Left ventricle myocardium inferior (tissue), 1 donor: ENCODE data around the gene FTCDNL1. TPM values are rescaled to one million over a fixed set of nuclear protein-coding genes. Genes with fewer than 3 reads are reported as not detected.

ENCODE experiments used
- DNase-seq: peaks from one replicate; pipeline ENCODE4 v3.0.0-alpha.2; 2020
- H3K27ac ChIP-seq: fragments of 200-600 bp; replicated peaks from 2 replicates; pipeline ENCODE4 v1.8.0; 2021
- H3K27me3 ChIP-seq: fragments of 200-600 bp; 2 replicates; pipeline ENCODE4 v1.8.0; 2021; ENCODE audit warnings: low read depth
- H3K36me3 ChIP-seq: fragments of 200-600 bp; 2 replicates; pipeline ENCODE4 v1.8.0; 2021
- H3K4me1 ChIP-seq: fragments of 200-600 bp; 2 replicates; pipeline ENCODE4 v1.8.0; 2021
- H3K4me3 ChIP-seq: fragments of 200-600 bp; 2 replicates; pipeline ENCODE4 v1.8.0; 2021; ENCODE audit warnings: mild to moderate bottlenecking, moderate library complexity
- H3K9me3 ChIP-seq: fragments of 200-600 bp; replicated peaks from 2 replicates; pipeline ENCODE4 v1.8.0; 2021
- CTCF ChIP-seq: fragments of 200-600 bp; IDR thresholded peaks from 2 replicates; pipeline ENCODE4 v1.8.0; 2021; ENCODE audit warnings: antibody characterized with exemption, mild to moderate bottlenecking, borderline replicate concordance
- intact Hi-C: fragments of 100-400 bp; cut with micrococcal nuclease; formaldehyde crosslinking; loops from one replicate; pipeline ENCODE4 v1.11.0; 2022
- total RNA-seq: library from RNA; stranded (reverse); fragmentation: NEBNext Ultra II Directional; extraction: Animal tissue kit (Norgen Biotek cat#: 25700); gene quantifications from one replicate; pipeline ENCODE4 v1.2.1, GENCODE V29; 2021
- donor health status: DM: no; HTN: yes; CAD: no; lungs with severe emphysema.

The FTCDNL1 gene
- total RNA-seq, 1 donor from 2014 or later, result 2.7 TPM

GRCh38 chr2:199875400-199875799 is 24.4 kb upstream of the FTCDNL1 start:
- no peak for TF ChIP-seq CTCF
- intact Hi-C loops, result no loop called here
- DNase-seq, result no peak
- H3K36me3 ChIP-seq, result no peaks in the 10 kb centered on the region
- H3K4me3 ChIP-seq, result no peak overlapping the region
- H3K9me3 ChIP-seq, result peaks cover 32% of the 10 kb centered on the region
- no peak overlapping the region for H3K27ac ChIP-seq
- peaks cover under 1% of the 10 kb centered on the region for H3K27me3 ChIP-seq
- H3K4me1 ChIP-seq, result no peaks in the 10 kb centered on the region

- intact Hi-C loops, result no loop called here
Measured at GRCh38 chr2:199874209-199874608, 23.2 kb upstream of the FTCDNL1 start.

GRCh38 chr2:199870581-199870980 is 19.6 kb upstream of the FTCDNL1 start:
- Histone ChIP-seq H3K4me3 (no peak overlapping the region), H3K27me3 (no peaks in the 10 kb centered on the region), H3K4me1 (no peaks in the 10 kb centered on the region), H3K27ac (no peak overlapping the region), H3K9me3 (peaks cover 17% of the 10 kb centered on the region), H3K36me3 (no peaks in the 10 kb centered on the region)
- no peak for DNase-seq
- intact Hi-C loops, result no loop called here
- no peak for TF ChIP-seq CTCF

More at GRCh38 chr2:199874209-199874608, 23.2 kb upstream of the FTCDNL1 start:
- Histone ChIP-seq H3K36me3 (no peaks in the 10 kb centered on the region), H3K4me3 (no peak overlapping the region), H3K9me3 (peaks cover 31% of the 10 kb centered on the region), H3K27me3 (no peaks in the 10 kb centered on the region), H3K4me1 (no peaks in the 10 kb centered on the region), H3K27ac (no peak overlapping the region)
- TF ChIP-seq CTCF, result no peak
- no peak for DNase-seq

- Histone ChIP-seq H3K36me3 (no peaks in the 10 kb centered on the region), H3K4me1 (no peaks in the 10 kb centered on the region), H3K9me3 (peaks cover 8% of the 10 kb centered on the region), H3K4me3 (no peak overlapping the region), H3K27ac (no peak overlapping the region), H3K27me3 (no peaks in the 10 kb centered on the region)
- no peak for TF ChIP-seq CTCF
- intact Hi-C loops, result no loop called here
- DNase-seq, result no peak
Measured at GRCh38 chr2:199869653-199870052, 18.7 kb upstream of the FTCDNL1 start.

- H3K4me1 ChIP-seq, result no peaks in the 10 kb centered on the region
- no peak for TF ChIP-seq CTCF
- intact Hi-C loops, result no loop called here
- H3K27ac ChIP-seq, result no peak overlapping the region
- H3K4me3 ChIP-seq, result no peak overlapping the region
- no peaks in the 10 kb centered on the region for H3K36me3 ChIP-seq
- H3K27me3 ChIP-seq, result no peaks in the 10 kb centered on the region
- H3K9me3 ChIP-seq, result peaks cover 3% of the 10 kb centered on the region
- DNase-seq, result no peak
Measured at GRCh38 chr2:199869227-199869541, 18.2 kb upstream of the FTCDNL1 start.
